GM18868 (cell line): Measurements from ENCODE around the gene SDE2.

Source experiments
- ATAC-seq: cut with Tn5 transposase; IDR thresholded peaks from one replicate; pipeline ENCODE4 v1.9.1; 2021; ENCODE audit warnings: mild to moderate bottlenecking, moderate library complexity; ENCODE audit not compliant: unreplicated experiment

SDE2 gene

GRCh38 chr1:225999227-225999911, at the start of gene SDE2:
SDE2 (minus strand) TSS chr1:225999343; CDS start chr1:225999312, 31 bp downstream.
- peak; percentile 83 for ATAC-seq

- ATAC-seq: no peak
Measured at GRCh38 chr1:226048886-226049285, 49.7 kb upstream of the SDE2 start.

GRCh38 chr1:226047495-226047894, 48.4 kb upstream of the SDE2 start:
- ATAC-seq: no peak

GRCh38 chr1:226046240-226046639, 47.1 kb upstream of the SDE2 start:
- no peak for ATAC-seq

- no peak for ATAC-seq
Measured at GRCh38 chr1:226044514-226045101, 45.5 kb upstream of the SDE2 start.

- ATAC-seq: no peak
Measured at GRCh38 chr1:226041419-226041818, 42.3 kb upstream of the SDE2 start.

- no peak for ATAC-seq
Measured at GRCh38 chr1:226038661-226039060, 39.5 kb upstream of the SDE2 start.

GRCh38 chr1:226035915-226036314, 36.8 kb upstream of the SDE2 start:
- no peak for ATAC-seq

GRCh38 chr1:226034482-226034881, 35.3 kb upstream of the SDE2 start:
- no peak for ATAC-seq

GRCh38 chr1:226033991-226034390, 34.8 kb upstream of the SDE2 start:
- ATAC-seq: no peak

GRCh38 chr1:226033582-226033981, 34.4 kb upstream of the SDE2 start:
- ATAC-seq: no peak

- no peak for ATAC-seq
Measured at GRCh38 chr1:226029568-226030225, 30.6 kb upstream of the SDE2 start.

GRCh38 chr1:226029093-226029496, 30.0 kb upstream of the SDE2 start:
- ATAC-seq: peak; percentile 87

GRCh38 chr1:226027538-226028217, 28.5 kb upstream of the SDE2 start:
- no peak for ATAC-seq

GRCh38 chr1:226026833-226027232, 27.7 kb upstream of the SDE2 start:
- no peak for ATAC-seq

GRCh38 chr1:226023735-226024134, 24.6 kb upstream of the SDE2 start:
- no peak for ATAC-seq

GRCh38 chr1:226021801-226022200, 22.7 kb upstream of the SDE2 start:
- no peak for ATAC-seq

GRCh38 chr1:226021401-226021800, 22.3 kb upstream of the SDE2 start:
- ATAC-seq: no peak

GRCh38 chr1:226019572-226019971, 20.4 kb upstream of the SDE2 start:
- ATAC-seq: no peak

- no peak for ATAC-seq
Measured at GRCh38 chr1:226017070-226017469, 17.9 kb upstream of the SDE2 start.

GRCh38 chr1:226009650-226010044, 10.5 kb upstream of the SDE2 start:
- ATAC-seq: no peak
